ENCODE results near the gene TMEM88. TPM values are rescaled to one million over a fixed set of nuclear protein-coding genes. Genes with fewer than 3 reads are reported as not detected.

The TMEM88 gene
- total and polyA plus RNA-seq, 3 donors from 2014 or later: 4.6 to 7.4 (median 6.8) TPM

- Histone ChIP-seq H3K27me3 (no peaks in the 10 kb centered on the region), H3K4me1 (peaks cover 49% of the 10 kb centered on the region), H3K9me3 (no peaks in the 10 kb centered on the region), H3K4me3 (peak overlapping the region; percentile 3 to 91), H3K36me3 (ENCODE audit: low read depth, missing control alignments) (no peaks in the 10 kb centered on the region), H3K27ac (peak overlapping the region; percentile 98 to 99)
- DNase-seq: peak; percentile 64
- WGBS, 2 donors: 20 to 22% methylated on average over 8 to 9 of the region's 12 CpGs
- intact Hi-C loops (cut with DNase I; ENCODE audit: low total_unique reads): no loop called here
- TF ChIP-seq POLR2A (IDR thresholded peaks at IDR 0.05): no peak
- no peak for TF ChIP-seq CTCF (IDR thresholded peaks at IDR 0.05)
Observed at GRCh38 chr17:7838090-7839075, 16.5 kb upstream of the TMEM88 start.

- no peaks in the 10 kb centered on the region for H3K36me3 ChIP-seq (ENCODE audit: low read depth, missing control alignments)
- WGBS, 2 donors: 49 to 74% methylated on average over 6 of the region's 6 CpGs
- no peaks in the 10 kb centered on the region for H3K27me3 ChIP-seq
- H3K27ac ChIP-seq: peak overlapping the region; percentile 60 to 99
- H3K4me3 ChIP-seq: no peak overlapping the region
- TF ChIP-seq CTCF (IDR thresholded peaks at IDR 0.05): no peak
- TF ChIP-seq POLR2A (IDR thresholded peaks at IDR 0.05): no peak
- DNase-seq: no peak
- H3K9me3 ChIP-seq: no peaks in the 10 kb centered on the region
- H3K4me1 ChIP-seq: peaks cover 46% of the 10 kb centered on the region
- intact Hi-C loops (cut with DNase I; ENCODE audit: low total_unique reads): no loop called here
Observed at GRCh38 chr17:7839190-7839875, 15.5 kb upstream of the TMEM88 start.

GRCh38 chr17:7839876-7840261 is 15.0 kb upstream of the TMEM88 start:
- no peaks in the 10 kb centered on the region for H3K9me3 ChIP-seq
- DNase-seq: no peak
- no peak overlapping the region for H3K4me3 ChIP-seq
- intact Hi-C loops (cut with DNase I; ENCODE audit: low total_unique reads): loop anchor here (5.0 kb wide), 1 partner anchor 312 kb away; the partner anchor contains the start of gene PER1
- H3K27ac ChIP-seq: no peak overlapping the region
- TF ChIP-seq POLR2A (IDR thresholded peaks at IDR 0.05) (no peak), CTCF (IDR thresholded peaks at IDR 0.05) (no peak)
- peaks cover 46% of the 10 kb centered on the region for H3K4me1 ChIP-seq
- no peaks in the 10 kb centered on the region for H3K36me3 ChIP-seq (ENCODE audit: low read depth, missing control alignments)
- H3K27me3 ChIP-seq: no peaks in the 10 kb centered on the region
- 40 to 46% methylated on average over 2 of the region's 2 CpGs for WGBS, 2 donors

GRCh38 chr17:7840441-7840840 is 14.4 kb upstream of the TMEM88 start:
- no peak for DNase-seq
- Histone ChIP-seq H3K27ac (no peak overlapping the region), H3K9me3 (no peaks in the 10 kb centered on the region), H3K4me1 (peaks cover 51% of the 10 kb centered on the region), H3K4me3 (no peak overlapping the region), H3K27me3 (no peaks in the 10 kb centered on the region), H3K36me3 (ENCODE audit: low read depth, missing control alignments) (no peaks in the 10 kb centered on the region)
- intact Hi-C loops (cut with DNase I; ENCODE audit: low total_unique reads): loop anchor here (5.0 kb wide), 1 partner anchor 312 kb away; the partner anchor contains the start of gene PER1
- WGBS, 2 donors: 29 to 35% methylated on average over 1 of the region's 1 CpG
- no peak for TF ChIP-seq CTCF (IDR thresholded peaks at IDR 0.05)
- TF ChIP-seq POLR2A (IDR thresholded peaks at IDR 0.05): no peak

Data from testis (tissue), 3 donors.